Loucy (cell line): ENCODE results near the gene CTSA.

ENCODE experiments used
- EZH2phosphoT487 ChIP-seq: fragments of 200-600 bp; IDR thresholded peaks from 2 replicates; pipeline ENCODE4 v1.6.1; 2018; ENCODE audit warnings: antibody characterized with exemption, mild to moderate bottlenecking, moderate library complexity, borderline replicate concordance
- TF ChIP-seq, protein P1 (sequence below): fragments of 200-600 bp; sonication (generic); conservative IDR thresholded peaks from 2 replicates; pipeline ENCODE4 v1.5.1; 2014; ENCODE audit warnings: mild to moderate bottlenecking, antibody characterized with exemption, low read length

DNA sequence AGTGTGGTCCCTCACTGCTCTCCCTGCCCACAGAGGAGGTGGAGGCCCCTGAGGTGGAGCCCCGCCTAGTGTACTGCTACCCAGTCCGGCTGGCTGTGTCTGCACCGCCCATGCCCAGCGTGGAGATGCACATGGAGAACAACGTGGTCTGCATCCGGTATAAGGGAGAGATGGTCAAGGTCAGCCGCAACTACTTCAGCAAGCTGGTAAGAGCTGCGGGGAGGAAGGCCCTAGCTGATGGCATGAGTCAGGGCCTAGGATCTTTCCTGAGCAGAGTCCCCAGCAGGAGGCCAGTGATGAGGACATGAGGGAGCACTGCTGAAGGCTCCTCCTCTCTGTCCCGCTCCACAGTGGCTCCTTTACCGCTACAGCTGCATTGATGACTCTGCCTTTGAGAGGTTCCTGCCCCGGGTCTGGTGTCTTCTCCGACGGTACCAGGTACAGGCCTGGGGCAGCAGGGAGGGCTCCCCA lies 54.6 kb downstream of the CTSA start:
- TF ChIP-seq EZH2phosphoT487 = no peak
- TF ChIP-seq, protein P1, sequence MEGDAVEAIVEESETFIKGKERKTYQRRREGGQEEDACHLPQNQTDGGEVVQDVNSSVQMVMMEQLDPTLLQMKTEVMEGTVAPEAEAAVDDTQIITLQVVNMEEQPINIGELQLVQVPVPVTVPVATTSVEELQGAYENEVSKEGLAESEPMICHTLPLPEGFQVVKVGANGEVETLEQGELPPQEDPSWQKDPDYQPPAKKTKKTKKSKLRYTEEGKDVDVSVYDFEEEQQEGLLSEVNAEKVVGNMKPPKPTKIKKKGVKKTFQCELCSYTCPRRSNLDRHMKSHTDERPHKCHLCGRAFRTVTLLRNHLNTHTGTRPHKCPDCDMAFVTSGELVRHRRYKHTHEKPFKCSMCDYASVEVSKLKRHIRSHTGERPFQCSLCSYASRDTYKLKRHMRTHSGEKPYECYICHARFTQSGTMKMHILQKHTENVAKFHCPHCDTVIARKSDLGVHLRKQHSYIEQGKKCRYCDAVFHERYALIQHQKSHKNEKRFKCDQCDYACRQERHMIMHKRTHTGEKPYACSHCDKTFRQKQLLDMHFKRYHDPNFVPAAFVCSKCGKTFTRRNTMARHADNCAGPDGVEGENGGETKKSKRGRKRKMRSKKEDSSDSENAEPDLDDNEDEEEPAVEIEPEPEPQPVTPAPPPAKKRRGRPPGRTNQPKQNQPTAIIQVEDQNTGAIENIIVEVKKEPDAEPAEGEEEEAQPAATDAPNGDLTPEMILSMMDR = no peak
